ENCODE measurements around the gene NEU1. TPM values are rescaled to one million over a fixed set of nuclear protein-coding genes. Genes with fewer than 3 reads are reported as not detected.
A peak's percentile ranks its signal among the peaks of the same experiment; 100 is the strongest.
"Not testable (repeated sequence)": the region's sequence is repeated elsewhere in the genome, so short reads cannot be mapped to it uniquely, and the experiment has no call there.

Gene NEU1
- total and polyA plus RNA-seq, 4 donors = 27.6 to 42.4 (median 34.8) TPM

GRCh38 chr6:31826793-31827285 lies 35.8 kb downstream of the NEU1 start:
- DNase-seq (ENCODE audit: low spot score) = peak; percentile 76
- Histone ChIP-seq H3K36me3 (ENCODE audit: control insufficient read depth in 4 of 4, insufficient read depth in 3 of 4, low read depth in 1 of 4, low read length in 3 of 4) (no peaks in the 10 kb centered on the region), H3K4me1 (ENCODE audit: control insufficient read depth in 4 of 4, insufficient read depth in 4 of 4, low read length in 3 of 4) (peaks cover 0 to 18% (median 6%) of the 10 kb centered on the region in 4 donors), H3K4me3 (ENCODE audit: low read depth in 1 of 3, low read length in 3 of 3) (peak overlapping the region in 2 of 3 donors; percentile 5 to 65), H3K27ac (ENCODE audit: low read depth in 1 of 2, low read length in 2 of 2) (peak overlapping the region; percentile 73 to 86), H3K27me3 (ENCODE audit: control insufficient read depth in 4 of 4, insufficient read depth in 4 of 4, low read length in 3 of 4) (no peaks in the 10 kb centered on the region), H3K9ac (ENCODE audit: low read depth in 1 of 2, low read length in 2 of 2) (peak overlapping the region; percentile 76), H3K9me3 (ENCODE audit: control insufficient read depth in 4 of 4, low read length in 3 of 4) (no peaks in the 10 kb centered on the region)
- TF ChIP-seq TAF1 (conservative IDR thresholded peaks at IDR 0.05) (no peak), JUND (IDR thresholded peaks at IDR 0.05) (no peak), GABPA (IDR thresholded peaks at IDR 0.05 in 1 of 2, conservative IDR thresholded peaks at IDR 0.05 in 1 of 2) (peak in 1 of 2 donors; percentile 5), CTCF (IDR thresholded peaks at IDR 0.05; ENCODE audit: low read depth, low read length, missing input control) (no peak), FOXA2 (IDR thresholded peaks at IDR 0.05) (peak; percentile 4)
- WGBS = 38% methylated on average over 13 of the region's 13 CpGs

GRCh38 chr6:31825553-31825952 lies 37.1 kb downstream of the NEU1 start:
- H3K36me3 ChIP-seq (ENCODE audit: control insufficient read depth in 4 of 4, insufficient read depth in 3 of 4, low read depth in 1 of 4, low read length in 3 of 4) = no peaks in the 10 kb centered on the region
- no peaks in the 10 kb centered on the region for H3K9me3 ChIP-seq (ENCODE audit: control insufficient read depth in 4 of 4, low read length in 3 of 4)
- H3K4me1 ChIP-seq (ENCODE audit: control insufficient read depth in 4 of 4, insufficient read depth in 4 of 4, low read length in 3 of 4) = peaks cover 2 to 19% (median 7%) of the 10 kb centered on the region in 4 donors
- H3K27me3 ChIP-seq (ENCODE audit: control insufficient read depth in 4 of 4, insufficient read depth in 4 of 4, low read length in 3 of 4) = no peaks in the 10 kb centered on the region
- no peak for DNase-seq (ENCODE audit: low spot score)
- H3K9ac ChIP-seq (ENCODE audit: low read depth in 1 of 2, low read length in 2 of 2) = no peak overlapping the region
- H3K4me3 ChIP-seq (ENCODE audit: low read depth in 1 of 3, low read length in 3 of 3) = no peak overlapping the region
- TF ChIP-seq SP1 (IDR thresholded peaks at IDR 0.05) = no peak
- 75% methylated on average over 4 of the region's 4 CpGs for WGBS
- no peak overlapping the region for H3K27ac ChIP-seq (ENCODE audit: low read depth in 1 of 2, low read length in 2 of 2)

GRCh38 chr6:31823592-31824196 lies 38.9 kb downstream of the NEU1 start:
- H3K36me3 ChIP-seq (ENCODE audit: control insufficient read depth in 4 of 4, insufficient read depth in 3 of 4, low read depth in 1 of 4, low read length in 3 of 4); H3K9me3 ChIP-seq (ENCODE audit: control insufficient read depth in 4 of 4, low read length in 3 of 4); H3K27me3 ChIP-seq (ENCODE audit: control insufficient read depth in 4 of 4, insufficient read depth in 4 of 4, low read length in 3 of 4); H3K4me3 ChIP-seq (ENCODE audit: low read depth in 1 of 3, low read length in 3 of 3); DNase-seq (ENCODE audit: low spot score); H3K27ac ChIP-seq (ENCODE audit: low read depth in 1 of 2, low read length in 2 of 2); H3K9ac ChIP-seq (ENCODE audit: low read depth in 1 of 2, low read length in 2 of 2): not testable (repeated sequence)
- peaks cover 7 to 25% (median 14%) of the 10 kb centered on the region in 4 donors for H3K4me1 ChIP-seq (ENCODE audit: control insufficient read depth in 4 of 4, insufficient read depth in 4 of 4, low read length in 3 of 4)
- 92% methylated on average over 9 of the region's 9 CpGs for WGBS

GRCh38 chr6:31822036-31822821 lies 40.4 kb downstream of the NEU1 start:
- TF ChIP-seq REST (IDR thresholded peaks at IDR 0.05) = peak; percentile 44
- TF ChIP-seq HNF4A (conservative IDR thresholded peaks at IDR 0.05) = peak; percentile 21 to 31
- TF ChIP-seq YY1 (IDR thresholded peaks at IDR 0.05) = no peak
- TF ChIP-seq TAF1 (conservative IDR thresholded peaks at IDR 0.05) = peak; percentile 58
- no peak for TF ChIP-seq ZBTB33 (IDR thresholded peaks at IDR 0.05)
- TF ChIP-seq RXRA (IDR thresholded peaks at IDR 0.05) = peak; percentile 49 to 62
- peak; percentile 53 for TF ChIP-seq SP1 (IDR thresholded peaks at IDR 0.05)
- DNase-seq (ENCODE audit: low spot score) = peak; percentile 87
- WGBS = under 1% methylated on average over 25 of the region's 25 CpGs
- Histone ChIP-seq H3K9me3 (ENCODE audit: control insufficient read depth in 4 of 4, low read length in 3 of 4) (no peaks in the 10 kb centered on the region), H3K27me3 (ENCODE audit: control insufficient read depth in 4 of 4, insufficient read depth in 4 of 4, low read length in 3 of 4) (no peaks in the 10 kb centered on the region), H3K4me3 (ENCODE audit: low read depth in 1 of 3, low read length in 3 of 3) (peak overlapping the region; percentile 43 to 69 (median 64)), H3K9ac (ENCODE audit: low read depth in 1 of 2, low read length in 2 of 2) (peak overlapping the region; percentile 87 to 100), H3K4me1 (ENCODE audit: control insufficient read depth in 4 of 4, insufficient read depth in 4 of 4, low read length in 3 of 4) (peaks cover 9 to 25% (median 17%) of the 10 kb centered on the region in 4 donors), H3K36me3 (ENCODE audit: control insufficient read depth in 4 of 4, insufficient read depth in 3 of 4, low read depth in 1 of 4, low read length in 3 of 4) (no peaks in the 10 kb centered on the region), H3K27ac (ENCODE audit: low read depth in 1 of 2, low read length in 2 of 2) (peak overlapping the region; percentile 98 to 99)
